GM12874 (cell line): Measurements from ENCODE around the gene CBARP.

Experiments used
- CTCF ChIP-seq: IDR thresholded peaks from 2 replicates; pipeline ENCODE4 v1.5.1; 2011; ENCODE audit warnings: low read depth, mild to moderate bottlenecking, control low read depth, low read length, moderate library complexity; ENCODE audit not compliant: insufficient read depth

Gene CBARP

DNA sequence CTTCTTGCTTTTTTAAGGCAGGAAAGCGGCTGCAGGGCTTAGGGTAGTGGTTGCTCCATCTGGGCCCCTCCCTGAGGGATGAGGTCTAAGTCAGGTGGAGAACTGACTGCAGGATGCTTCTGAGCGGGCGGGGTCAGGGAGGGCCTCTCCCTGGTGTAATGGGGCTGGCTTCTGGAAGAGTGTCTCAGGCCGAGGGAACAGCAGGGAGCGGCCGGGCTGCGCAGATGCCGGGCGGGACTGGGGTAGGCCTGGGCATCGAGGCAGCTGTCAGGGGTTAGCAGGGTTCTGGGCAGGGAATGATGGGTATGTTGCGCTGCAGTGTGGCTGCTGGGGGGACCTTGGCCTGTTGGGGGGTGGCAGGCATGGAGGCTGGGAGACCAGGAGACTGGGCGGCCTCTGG, 40.3 kb upstream of the CBARP start:
- no peak for TF ChIP-seq CTCF

- no peak for TF ChIP-seq CTCF
These were observed 39.3 kb upstream of the CBARP start for GRCh38 chr19:1277061-1277460.

DNA sequence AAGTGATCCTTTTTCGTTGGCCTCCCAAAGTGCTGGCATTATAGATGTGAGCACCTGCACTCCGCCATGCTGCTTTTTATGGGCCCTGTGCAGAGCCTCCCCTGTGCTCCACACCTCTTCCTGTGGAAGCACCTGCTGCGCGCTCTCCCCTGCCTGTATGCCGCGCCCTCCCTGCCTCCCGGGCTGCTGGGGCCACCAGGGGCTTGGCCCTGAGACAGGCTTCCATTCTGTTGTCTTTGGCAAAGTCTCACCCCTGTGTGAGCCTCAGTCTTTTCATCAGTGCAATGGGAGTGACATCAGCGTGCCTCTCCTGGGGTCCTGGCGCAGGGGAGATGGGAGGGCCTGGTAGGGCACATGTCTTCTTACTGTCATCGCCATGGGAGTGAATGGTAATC, 38.8 kb upstream of the CBARP start:
- no peak for TF ChIP-seq CTCF

- no peak for TF ChIP-seq CTCF
These were observed 38.3 kb upstream of the CBARP start for GRCh38 chr19:1275976-1276627.

GRCh38 chr19:1275260-1275975, 37.6 kb upstream of the CBARP start, which contains the start of gene FAM174C:
Gene FAM174C, plus strand, starts transcription at chr19:1275530. Its CDS starts 20 bp downstream, at chr19:1275550.
- no peak for TF ChIP-seq CTCF

DNA sequence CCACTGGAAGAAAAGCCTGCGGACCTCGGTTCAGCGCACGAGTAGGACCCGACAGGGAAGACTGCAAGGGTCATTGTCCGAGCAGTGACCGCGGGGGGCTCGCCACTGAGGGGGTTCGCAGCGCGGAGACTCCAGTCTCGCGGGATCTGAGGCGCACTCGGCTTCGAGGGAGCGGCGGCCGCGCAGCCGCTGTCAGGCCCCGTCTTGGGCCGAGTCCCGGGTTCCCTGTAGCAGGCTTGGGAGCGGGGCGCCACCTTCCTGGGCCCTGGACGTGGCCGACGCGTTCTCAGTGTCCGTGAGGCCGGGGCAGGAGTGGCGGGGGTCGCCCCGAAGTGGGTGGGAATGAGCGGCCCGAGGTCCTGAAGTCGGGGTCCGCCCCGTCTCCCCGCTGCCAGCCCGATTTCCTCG, 37.1 kb upstream of the CBARP start:
- no peak for TF ChIP-seq CTCF

DNA sequence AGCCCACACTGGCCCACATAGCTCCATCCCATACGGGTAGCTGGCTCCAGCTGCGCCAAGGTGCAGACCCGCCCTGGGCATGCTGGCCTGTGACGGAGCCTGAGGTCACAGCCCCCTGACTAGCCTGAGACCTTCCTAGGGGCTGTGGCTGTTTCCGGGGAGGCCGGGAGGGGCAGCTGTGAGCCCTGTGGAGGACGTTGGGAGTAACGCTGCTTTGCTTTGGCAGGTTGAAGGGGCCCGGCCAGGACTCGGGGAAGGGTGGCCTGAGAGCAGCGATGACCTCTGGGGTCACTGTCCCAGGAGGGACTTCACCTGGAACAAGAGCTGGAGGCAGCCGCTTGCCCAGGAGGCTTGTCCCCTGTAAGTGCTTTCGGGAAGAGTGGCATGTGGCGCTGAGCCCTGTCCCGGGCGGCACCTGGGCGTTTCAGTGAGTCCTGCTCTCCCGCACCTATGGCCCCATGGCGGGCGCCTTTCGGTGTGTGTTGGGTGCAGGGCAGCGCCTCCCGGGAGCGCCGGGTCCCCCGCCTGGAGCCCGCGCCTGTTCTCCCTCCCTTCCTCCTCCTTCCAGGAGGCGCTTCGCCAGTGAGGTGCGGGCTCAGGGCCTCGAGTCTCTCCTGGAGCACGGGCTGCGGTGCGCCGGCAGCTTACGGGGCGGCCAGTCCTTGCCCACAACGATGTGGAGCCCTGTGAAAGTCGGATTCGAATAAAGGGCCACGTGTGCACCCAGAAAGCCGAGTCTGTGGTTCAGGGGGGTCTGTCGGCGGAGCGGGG, 36.5 kb upstream of the CBARP start:
- no peak for TF ChIP-seq CTCF
